ENCODE results near the gene SYTL5.

GRCh38 chrX:38080808-38081207 lies 74.5 kb downstream of the SYTL5 start:
- TF ChIP-seq POLR2A (IDR thresholded peaks at IDR 0.05; ENCODE audit: low read length) (no peak), GATA1 (IDR thresholded peaks at IDR 0.05; ENCODE audit: low read depth, low read length) (no peak)

Data from erythroblast (primary cell).